Posterior cingulate gyrus (tissue), 11 donors: ENCODE measurements around the gene GEMIN7.

Experiments
- DNase-seq, 10 donors: peaks; one replicate each; pipeline versions ENCODE4 v3.0.0 to v3.0.0-alpha.2; 2020 to 2021; ENCODE audit warnings: mixed read lengths in 3 of 10
- intact Hi-C: fragments of 100-400 bp; cut with DNase I; formaldehyde crosslinking; loops from one replicate; pipeline ENCODE4 v1.15.1; 2023

The GEMIN7 gene

GRCh38 chr19:45059258-45059965, 19.6 kb upstream of the GEMIN7 start:
- intact Hi-C loops: loop anchor here (1.0 to 5.0 kb wide), 2 partner anchors 42 to 157 kb away; no protein-coding TSS in a partner anchor

GRCh38 chr19:45061965-45062364, 17.1 kb upstream of the GEMIN7 start:
- intact Hi-C loops: no loop called here
- no peak for DNase-seq

More at GRCh38 chr19:45059258-45059965, 19.6 kb upstream of the GEMIN7 start:
- peak in 9 of 10 donors; percentile 59 to 96 (median 84) for DNase-seq

- intact Hi-C loops: no loop called here
- DNase-seq: peak in 1 of 10 donors; percentile 18
Observed at GRCh38 chr19:45063851-45064801, 14.9 kb upstream of the GEMIN7 start.

GRCh38 chr19:45066921-45067661, 12.0 kb upstream of the GEMIN7 start:
- intact Hi-C loops: no loop called here
- no peak for DNase-seq

GRCh38 chr19:45068041-45068440, 11.0 kb upstream of the GEMIN7 start:
- intact Hi-C loops: no loop called here
- no peak for DNase-seq

GRCh38 chr19:45069056-45069455, 10.0 kb upstream of the GEMIN7 start:
- peak in 1 of 10 donors; percentile 61 for DNase-seq
- intact Hi-C loops: no loop called here

- DNase-seq: no peak
- intact Hi-C loops: no loop called here
Observed at GRCh38 chr19:45070214-45070613, 8.8 kb upstream of the GEMIN7 start.

GRCh38 chr19:45070861-45071544, 8.1 kb upstream of the GEMIN7 start:
- intact Hi-C loops: no loop called here
- DNase-seq: peak in 1 of 10 donors; percentile 76

- intact Hi-C loops: no loop called here
- no peak for DNase-seq
Observed at GRCh38 chr19:45071545-45071938, 7.5 kb upstream of the GEMIN7 start.

- DNase-seq: no peak
Observed at GRCh38 chr19:45071969-45072790, 6.9 kb upstream of the GEMIN7 start.

GRCh38 chr19:45074744-45075300, 4.2 kb upstream of the GEMIN7 start:
- intact Hi-C loops: no loop called here
- no peak for DNase-seq

More at GRCh38 chr19:45071969-45072790, 6.9 kb upstream of the GEMIN7 start:
- intact Hi-C loops: no loop called here

GRCh38 chr19:45075301-45076028, 3.6 kb upstream of the GEMIN7 start:
- peak in 2 of 10 donors; percentile 32 to 38 for DNase-seq
- intact Hi-C loops: no loop called here

GRCh38 chr19:45076029-45076850, 2.8 kb upstream of the GEMIN7 start, which contains the start of gene ZNF296:
ZNF296 (minus strand) TSS chr19:45076478; CDS start chr19:45076373, 105 bp downstream.
- intact Hi-C loops: no loop called here
- peak in 3 of 10 donors; percentile 31 to 78 (median 34) for DNase-seq

GRCh38 chr19:45076851-45077730, 2.0 kb upstream of the GEMIN7 start:
- no peak for DNase-seq
- intact Hi-C loops: no loop called here

GRCh38 chr19:45078390-45079062, 534 bp upstream of the GEMIN7 start:
- intact Hi-C loops: loop anchor here (1.0 kb wide), 1 partner anchor 13 kb away; no protein-coding TSS in a partner anchor
- no peak for DNase-seq
